IMR-90 (cell line): Measurements from ENCODE around the gene PELI3. TPM values are rescaled to one million over a fixed set of nuclear protein-coding genes. Genes with fewer than 3 reads are reported as not detected.

Source experiments
- ATAC-seq: fragments of 200-7000 bp; cut with Tn5 transposase; 2 replicates; pipeline ENCODE4 v1.9.1; 2020; ENCODE audit warnings: low read depth, mild to moderate bottlenecking, moderate library complexity
- BruUV-seq: library from RNA; stranded (reverse); fragments of 400-500 nt; replicated peaks from 2 replicates; lab custom pipeline; 2021; lab: Mats Ljungman, UMichigan
- CTCF ChIA-PET: fragments of 300-600 bp; formaldehyde crosslinking; extraction: SDS; loops from one replicate; lab custom pipeline; 2021; ENCODE audit warnings: antibody characterized with exemption; lab: Yijun Ruan, JAX
- POLR2A ChIA-PET: fragments of 300-600 bp; sonication (Branson Sonifier 250); formaldehyde crosslinking; loops from one replicate; lab custom pipeline; 2022; ENCODE audit warnings: antibody characterized with exemption; ENCODE audit not compliant: unreplicated experiment; lab: Charles Lee
- DNase-seq: peaks from one replicate; pipeline ENCODE4 v3.0.0; 2013
- H2AFZ ChIP-seq: replicated peaks from 2 replicates; pipeline ENCODE3; 2013; ENCODE audit warnings: low read length, mild to moderate bottlenecking; ENCODE audit not compliant: poor library complexity
- H2AK5ac ChIP-seq: 2 replicates; pipeline ENCODE4 v1.6.1; 2013; ENCODE audit warnings: low read depth, low read length, inconsistent platforms
- H2AK9ac ChIP-seq: replicated peaks from 2 replicates; pipeline ENCODE3; 2013; ENCODE audit warnings: mild to moderate bottlenecking, low read depth, low read length, moderate library complexity; ENCODE audit not compliant: poor library complexity
- H2BK120ac ChIP-seq: 2 replicates; pipeline ENCODE4 v1.6.1; 2013; ENCODE audit warnings: low read depth, low read length, inconsistent platforms
- H2BK15ac ChIP-seq: 3 replicates; pipeline ENCODE4 v1.6.1; 2013; ENCODE audit warnings: low read depth, low read length, inconsistent platforms
- H2BK20ac ChIP-seq: 2 replicates; pipeline ENCODE4 v1.6.1; 2013; ENCODE audit warnings: low read depth, mild to moderate bottlenecking, inconsistent platforms, low read length, moderate library complexity
- H2BK5ac ChIP-seq: 2 replicates; pipeline ENCODE4 v1.6.1; 2013; ENCODE audit warnings: mild to moderate bottlenecking, low read depth, low read length, inconsistent platforms; ENCODE audit not compliant: poor library complexity, severe bottlenecking
- H3K14ac ChIP-seq: replicated peaks from 2 replicates; pipeline ENCODE4 v1.6.1; 2013; ENCODE audit warnings: low read depth, low read length, inconsistent platforms
- H3K18ac ChIP-seq: 2 replicates; pipeline ENCODE4 v1.6.1; 2013; ENCODE audit warnings: low read depth, low read length, control low read depth
- H3K23ac ChIP-seq: 2 replicates; pipeline ENCODE4 v1.6.1; 2013; ENCODE audit warnings: low read depth, low read length, inconsistent platforms
- H3K27ac ChIP-seq: 2 replicates; pipeline ENCODE4 v1.5.1; 2013; ENCODE audit warnings: mild to moderate bottlenecking, control low read depth, low read length; ENCODE audit not compliant: insufficient read depth
- H3K27me3 ChIP-seq: 2 replicates; pipeline ENCODE4 v1.6.1; 2013; ENCODE audit warnings: low read length; ENCODE audit not compliant: control insufficient read depth, insufficient read depth
- H3K36me3 ChIP-seq: 2 replicates; pipeline ENCODE4 v1.6.1; 2013; ENCODE audit warnings: low read length, mixed read lengths; ENCODE audit not compliant: control insufficient read depth, insufficient read depth
- H3K4ac ChIP-seq: 2 replicates; pipeline ENCODE4 v1.6.1; 2013; ENCODE audit warnings: low read depth, low read length, inconsistent platforms
- H3K4me1 ChIP-seq: 2 replicates; pipeline ENCODE4 v1.6.1; 2013; ENCODE audit warnings: low read length, mixed read lengths; ENCODE audit not compliant: control insufficient read depth, insufficient read depth
- H3K4me2 ChIP-seq: 2 replicates; pipeline ENCODE4 v1.6.1; 2013; ENCODE audit warnings: low read depth, mild to moderate bottlenecking, control low read depth, low read length, moderate library complexity
- H3K4me3 ChIP-seq: 2 replicates; pipeline ENCODE4 v1.5.1; 2013; ENCODE audit warnings: low read depth, mild to moderate bottlenecking, control low read depth, low read length, moderate library complexity; ENCODE audit not compliant: insufficient read depth
- H3K56ac ChIP-seq: 2 replicates; pipeline ENCODE4 v1.6.1; 2013; ENCODE audit warnings: low read length, inconsistent platforms; ENCODE audit not compliant: insufficient read depth; ENCODE audit errors: extremely low read depth
- H3K79me1 ChIP-seq, 2 experiments: 2 replicates each; pipeline ENCODE4 v1.6.1; 2013; ENCODE audit warnings: low read length in 2 of 2, inconsistent platforms in 1 of 2, low read depth in 1 of 2
- H3K9ac ChIP-seq: 2 replicates; pipeline ENCODE4 v1.6.1; 2013; ENCODE audit warnings: low read depth, low read length, control low read depth
- H3K9me1 ChIP-seq: 2 replicates; pipeline ENCODE4 v1.6.1; 2013; ENCODE audit warnings: low read length, inconsistent platforms; ENCODE audit not compliant: insufficient read depth
- H3K9me3 ChIP-seq: 2 replicates; pipeline ENCODE4 v1.6.1; 2013; ENCODE audit warnings: low read length; ENCODE audit not compliant: control insufficient read depth, insufficient read depth
- H4K20me1 ChIP-seq: 2 replicates; pipeline ENCODE4 v1.6.1; 2013; ENCODE audit warnings: low read length, inconsistent platforms; ENCODE audit not compliant: insufficient read depth
- H4K5ac ChIP-seq: 2 replicates; pipeline ENCODE4 v1.6.1; 2013; ENCODE audit warnings: mild to moderate bottlenecking, low read depth, low read length, control low read depth
- H4K8ac ChIP-seq, 2 experiments: 2 replicates each; pipeline ENCODE4 v1.6.1; 2013; ENCODE audit warnings: low read depth in 2 of 2, low read length in 2 of 2, control low read depth in 1 of 2, inconsistent platforms in 1 of 2
- H4K91ac ChIP-seq: 2 replicates; pipeline ENCODE4 v1.6.1; 2013; ENCODE audit warnings: low read depth, low read length, inconsistent platforms; ENCODE audit not compliant: insufficient read depth
- CEBPB ChIP-seq: IDR thresholded peaks from 2 replicates; pipeline ENCODE4 v1.6.1; 2012; ENCODE audit warnings: low read depth, low read length, improper control_type of control experiment
- MAFK ChIP-seq: IDR thresholded peaks from 2 replicates; pipeline ENCODE4 v1.6.1; 2012; ENCODE audit warnings: low read depth, low read length, improper control_type of control experiment
- MAZ ChIP-seq: IDR thresholded peaks from 2 replicates; pipeline ENCODE4 v1.6.1; 2012; ENCODE audit warnings: low read depth, mild to moderate bottlenecking, low read length, improper control_type of control experiment, moderate library complexity, borderline replicate concordance
- MXI1 ChIP-seq: IDR thresholded peaks from 2 replicates; pipeline ENCODE4 v1.6.1; 2012; ENCODE audit warnings: low read depth, mild to moderate bottlenecking, low read length, moderate library complexity, borderline replicate concordance
- POLR2A ChIP-seq: IDR thresholded peaks from 2 replicates; pipeline ENCODE4 v1.6.1; 2012; ENCODE audit warnings: mild to moderate bottlenecking, low read depth, low read length
- RAD21 ChIP-seq: IDR thresholded peaks from 2 replicates; pipeline ENCODE4 v1.6.1; 2012; ENCODE audit warnings: low read length, improper control_type of control experiment
- RCOR1 ChIP-seq: IDR thresholded peaks from 2 replicates; pipeline ENCODE4 v1.6.1; 2012; ENCODE audit warnings: mild to moderate bottlenecking, low read length, improper control_type of control experiment; ENCODE audit not compliant: insufficient replicate concordance
- WGBS, 2 experiments: methylation state at CpG; one replicate each; pipeline versions ENCODE4 v1.1.5 to v1.1.7; 2013; ENCODE audit warnings: missing lambda C conversion rate in 2 of 2; ENCODE audit not compliant: insufficient read length in 1 of 2; ENCODE audit errors: extremely low coverage in 2 of 2; 5-methylcytosine and 5-hydroxymethylcytosine counted together
- dilution Hi-C: fragments of 300-500 bp; cut with HindIII; formaldehyde crosslinking; loops from one replicate; pipeline ENCODE4 v1.14.3; 2018; ENCODE audit warnings: low sequenced_read_pairs; ENCODE audit not compliant: unreplicated experiment
- in situ Hi-C: fragments of 300-500 bp; cut with MboI; formaldehyde crosslinking; loops from 3 replicates; pipeline ENCODE4 v1.14.3; 2019; ENCODE audit warnings: low sequenced_read_pairs, inconsistent platforms, mixed read lengths
- intact Hi-C: fragments of 100-400 bp; cut with micrococcal nuclease; formaldehyde crosslinking; loops from 2 replicates; pipeline ENCODE4 v1.10.0; 2022
- polyA plus RNA-seq, 3 experiments: library from polyadenylated mRNA; depleted of rRNA; stranded (reverse); fragments of >200 nt; gene quantifications; 2 replicates each; pipeline ENCODE4 v1.2.3, GENCODE V29; 2012; ENCODE audit warnings: low replicate concordance in 1 of 3
- total RNA-seq: library from RNA; depleted of rRNA; stranded (reverse); fragments of >200 nt; gene quantifications from 2 replicates; pipeline ENCODE4 v1.2.3, GENCODE V29; 2012
- TF ChIP-seq, protein P1 (sequence below): fragments of 150-350 bp; IDR thresholded peaks from 2 replicates; pipeline ENCODE4 v1.6.1; 2016; ENCODE audit warnings: low read depth, mild to moderate bottlenecking, low read length, moderate library complexity, borderline replicate concordance

Gene PELI3
- total and polyA plus RNA-seq, 2 of the 4 experiments (the other 2 are of a cell fraction): 5.0 to 6.3 TPM

DNA sequence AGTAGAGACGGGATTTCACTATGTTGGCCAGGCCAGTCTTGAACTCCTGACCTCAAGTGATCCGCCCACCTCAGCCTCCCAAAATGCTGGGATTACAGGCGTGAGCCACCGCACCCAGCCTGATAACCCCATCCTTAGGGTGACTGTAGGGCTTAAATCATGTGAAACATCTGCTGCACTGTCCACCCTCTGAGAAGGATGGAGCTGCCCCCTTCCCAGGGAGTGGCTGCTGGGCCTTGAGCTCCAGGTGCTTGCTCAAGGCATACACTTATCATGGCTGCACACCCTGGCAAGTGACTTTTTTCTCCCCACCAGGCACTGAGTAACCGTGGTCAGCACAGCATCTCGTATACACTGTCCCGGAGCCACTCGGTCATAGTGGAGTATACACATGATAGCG is 5.3 kb downstream of the PELI3 start:
- POLR2A ChIA-PET: interaction anchor here (0.6 kb wide), 1 partner anchor 126 kb away, joined by 4 read pairs; no protein-coding TSS in a partner anchor
- Histone ChIP-seq H3K23ac (no peak overlapping the region), H3K36me3 (peaks cover 35% of the 10 kb centered on the region), H3K27ac (no peak overlapping the region), H3K9ac (no peak overlapping the region), H2AK5ac (no peak overlapping the region), H3K4me2 (no peak overlapping the region), H3K79me1 (peaks cover 20 to 32% of the 10 kb centered on the region in 2 experiments), H3K56ac (no peak overlapping the region), H3K4me1 (peaks cover 8% of the 10 kb centered on the region; the same call in 1 of the 2 replicates), H3K14ac (no peak overlapping the region), H4K20me1 (no peaks in the 10 kb centered on the region; the same call in 1 of the 2 replicates), H3K18ac (no peak overlapping the region), H4K5ac (no peak overlapping the region), H3K4ac (no peak overlapping the region), H3K9me3 (no peaks in the 10 kb centered on the region), H2AFZ (no peak overlapping the region), H2AK9ac (no peak overlapping the region), H3K9me1 (peaks cover 8% of the 10 kb centered on the region), H3K4me3 (no peak overlapping the region), H4K8ac (no peak overlapping the region), H4K91ac (no peak overlapping the region), H2BK20ac (no peak overlapping the region), H2BK5ac (no peak overlapping the region), H3K27me3 (no peaks in the 10 kb centered on the region), H2BK15ac (no peak overlapping the region), H2BK120ac (no peak overlapping the region)
- dilution Hi-C loops (no loop called here), in situ Hi-C loops (no loop called here), intact Hi-C loops (no loop called here)
- 88% methylated on average over 6 of the region's 9 CpGs; no CpG with 5 or more reads in 1 of the 2 experiments for WGBS, 2 experiments
- ATAC-seq: no peak
- TF ChIP-seq MXI1 (no peak), POLR2A (no peak), MAFK (no peak), RCOR1 (no peak), MAZ (no peak), CEBPB (no peak), RAD21 (no peak)
- TF ChIP-seq, protein P1, sequence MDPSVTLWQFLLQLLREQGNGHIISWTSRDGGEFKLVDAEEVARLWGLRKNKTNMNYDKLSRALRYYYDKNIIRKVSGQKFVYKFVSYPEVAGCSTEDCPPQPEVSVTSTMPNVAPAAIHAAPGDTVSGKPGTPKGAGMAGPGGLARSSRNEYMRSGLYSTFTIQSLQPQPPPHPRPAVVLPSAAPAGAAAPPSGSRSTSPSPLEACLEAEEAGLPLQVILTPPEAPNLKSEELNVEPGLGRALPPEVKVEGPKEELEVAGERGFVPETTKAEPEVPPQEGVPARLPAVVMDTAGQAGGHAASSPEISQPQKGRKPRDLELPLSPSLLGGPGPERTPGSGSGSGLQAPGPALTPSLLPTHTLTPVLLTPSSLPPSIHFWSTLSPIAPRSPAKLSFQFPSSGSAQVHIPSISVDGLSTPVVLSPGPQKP: no peak
- no TSS peak for BruUV-seq
- CTCF ChIA-PET: no interaction called here
- no peak for DNase-seq
